ENCODE data around the gene PCSK5. TPM values are rescaled to one million over a fixed set of nuclear protein-coding genes. Genes with fewer than 3 reads are reported as not detected.

Gene PCSK5
- total RNA-seq, 2 experiments from 2014 or later, result 0.76 TPM; not detected in 1

DNA sequence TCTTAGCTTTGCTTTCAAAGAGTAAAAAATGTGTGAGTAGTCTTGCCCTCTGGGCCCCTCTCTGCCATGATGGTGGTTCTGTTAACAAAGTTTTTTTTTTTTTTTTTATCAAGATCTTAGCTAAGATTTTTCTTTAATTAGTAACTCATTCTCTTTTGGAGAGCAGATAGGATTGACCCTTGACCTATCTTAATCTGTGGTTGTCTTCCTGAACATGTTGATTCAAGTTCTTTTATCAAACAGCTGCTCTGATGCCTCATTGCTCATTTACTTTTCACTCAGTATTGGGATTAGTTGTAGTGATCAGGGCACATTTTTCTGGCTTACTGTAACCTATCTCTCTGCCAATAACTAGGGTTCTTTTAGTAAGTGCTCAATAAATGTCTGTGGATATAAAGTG, 106.3 kb downstream of the PCSK5 start:
- no TSS peak for BruUV-seq (replicated peaks)
- intact Hi-C loops (cut with micrococcal nuclease; ENCODE audit: unreplicated experiment), result no loop called here
- Histone ChIP-seq H3K4me1 (ENCODE audit: insufficient read depth, low read length, poor library complexity, severe bottlenecking) (no peaks in the 10 kb centered on the region), H3K79me2 (ENCODE audit: insufficient read depth, low read depth, low read length) (no peaks in the 10 kb centered on the region), H3K4me3 (ENCODE audit: low read depth, low read length, poor library complexity, severe bottlenecking) (no peak overlapping the region), H3K27ac (ENCODE audit: low read depth, low read length, poor library complexity, severe bottlenecking) (no peak overlapping the region), H3K9me2 (ENCODE audit: insufficient read depth, low read length) (no peaks in the 10 kb centered on the region), H3K9me3 (ENCODE audit: low read length) (no peaks in the 10 kb centered on the region), H4K20me1 (ENCODE audit: insufficient read depth, low read length) (no peaks in the 10 kb centered on the region), H2AFZ (ENCODE audit: low read length) (no peak overlapping the region), H3K36me3 (ENCODE audit: insufficient read depth, low read length) (no peaks in the 10 kb centered on the region), H3K4me2 (ENCODE audit: low read length) (no peak overlapping the region)
- CTCF ChIA-PET (ENCODE audit: unreplicated experiment), result no interaction called here
- no peak for DNase-seq (ENCODE audit: low spot score)
- POLR2A ChIA-PET, result interaction anchor here (0.6 kb wide), 1 partner anchor 379 kb away, joined by 3 read pairs; no protein-coding TSS in a partner anchor
- TF ChIP-seq, protein P1, sequence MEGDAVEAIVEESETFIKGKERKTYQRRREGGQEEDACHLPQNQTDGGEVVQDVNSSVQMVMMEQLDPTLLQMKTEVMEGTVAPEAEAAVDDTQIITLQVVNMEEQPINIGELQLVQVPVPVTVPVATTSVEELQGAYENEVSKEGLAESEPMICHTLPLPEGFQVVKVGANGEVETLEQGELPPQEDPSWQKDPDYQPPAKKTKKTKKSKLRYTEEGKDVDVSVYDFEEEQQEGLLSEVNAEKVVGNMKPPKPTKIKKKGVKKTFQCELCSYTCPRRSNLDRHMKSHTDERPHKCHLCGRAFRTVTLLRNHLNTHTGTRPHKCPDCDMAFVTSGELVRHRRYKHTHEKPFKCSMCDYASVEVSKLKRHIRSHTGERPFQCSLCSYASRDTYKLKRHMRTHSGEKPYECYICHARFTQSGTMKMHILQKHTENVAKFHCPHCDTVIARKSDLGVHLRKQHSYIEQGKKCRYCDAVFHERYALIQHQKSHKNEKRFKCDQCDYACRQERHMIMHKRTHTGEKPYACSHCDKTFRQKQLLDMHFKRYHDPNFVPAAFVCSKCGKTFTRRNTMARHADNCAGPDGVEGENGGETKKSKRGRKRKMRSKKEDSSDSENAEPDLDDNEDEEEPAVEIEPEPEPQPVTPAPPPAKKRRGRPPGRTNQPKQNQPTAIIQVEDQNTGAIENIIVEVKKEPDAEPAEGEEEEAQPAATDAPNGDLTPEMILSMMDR (conservative IDR thresholded peaks at IDR 0.05; ENCODE audit: low read length), result no peak
- no peak for TF ChIP-seq EZH2phosphoT487 (IDR thresholded peaks at IDR 0.05; ENCODE audit: borderline replicate concordance, low read depth, low read length)

DNA sequence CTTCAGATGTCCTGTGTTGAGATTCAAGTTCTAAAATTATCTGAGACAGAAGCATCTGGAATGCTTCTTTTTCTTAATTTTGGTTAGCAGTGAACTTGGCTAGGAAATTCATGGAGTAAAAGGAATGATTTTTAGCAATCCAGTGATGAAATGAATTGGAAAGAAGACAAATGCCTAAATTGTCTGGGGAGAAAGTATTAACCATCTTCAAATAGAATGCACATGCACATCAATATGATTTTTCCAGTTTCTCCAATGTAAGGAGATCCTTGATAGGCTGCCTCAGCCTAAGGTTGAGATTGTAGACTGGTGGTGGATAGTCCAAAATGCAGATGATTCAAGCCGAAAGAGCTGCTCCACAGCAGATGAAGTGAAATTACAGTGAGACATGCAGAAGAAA, 106.7 kb downstream of the PCSK5 start:
- no peaks in the 10 kb centered on the region for H3K9me2 ChIP-seq (ENCODE audit: insufficient read depth, low read length)
- DNase-seq (ENCODE audit: low spot score), result no peak
- BruUV-seq (replicated peaks), result no TSS peak
- CTCF ChIA-PET (ENCODE audit: unreplicated experiment), result no interaction called here
- intact Hi-C loops (cut with micrococcal nuclease; ENCODE audit: unreplicated experiment), result no loop called here
- H3K79me2 ChIP-seq (ENCODE audit: insufficient read depth, low read depth, low read length), result no peaks in the 10 kb centered on the region
- H3K4me2 ChIP-seq (ENCODE audit: low read length), result no peak overlapping the region
- no peak overlapping the region for H3K27ac ChIP-seq (ENCODE audit: low read depth, low read length, poor library complexity, severe bottlenecking)
- no peak overlapping the region for H2AFZ ChIP-seq (ENCODE audit: low read length)
- POLR2A ChIA-PET, result interaction anchor here (0.5 to 0.6 kb wide), 3 partner anchors 73 to 740 kb away, joined by 3 read pairs; no protein-coding TSS in a partner anchor
- no peaks in the 10 kb centered on the region for H3K4me1 ChIP-seq (ENCODE audit: insufficient read depth, low read length, poor library complexity, severe bottlenecking)
- H3K9me3 ChIP-seq (ENCODE audit: low read length), result no peaks in the 10 kb centered on the region
- no peaks in the 10 kb centered on the region for H3K36me3 ChIP-seq (ENCODE audit: insufficient read depth, low read length)
- H3K4me3 ChIP-seq (ENCODE audit: low read depth, low read length, poor library complexity, severe bottlenecking), result no peak overlapping the region
- H4K20me1 ChIP-seq (ENCODE audit: insufficient read depth, low read length), result no peaks in the 10 kb centered on the region
- TF ChIP-seq, protein P1 (conservative IDR thresholded peaks at IDR 0.05; ENCODE audit: low read length), result no peak
- no peak for TF ChIP-seq EZH2phosphoT487 (IDR thresholded peaks at IDR 0.05; ENCODE audit: borderline replicate concordance, low read depth, low read length)

DNA sequence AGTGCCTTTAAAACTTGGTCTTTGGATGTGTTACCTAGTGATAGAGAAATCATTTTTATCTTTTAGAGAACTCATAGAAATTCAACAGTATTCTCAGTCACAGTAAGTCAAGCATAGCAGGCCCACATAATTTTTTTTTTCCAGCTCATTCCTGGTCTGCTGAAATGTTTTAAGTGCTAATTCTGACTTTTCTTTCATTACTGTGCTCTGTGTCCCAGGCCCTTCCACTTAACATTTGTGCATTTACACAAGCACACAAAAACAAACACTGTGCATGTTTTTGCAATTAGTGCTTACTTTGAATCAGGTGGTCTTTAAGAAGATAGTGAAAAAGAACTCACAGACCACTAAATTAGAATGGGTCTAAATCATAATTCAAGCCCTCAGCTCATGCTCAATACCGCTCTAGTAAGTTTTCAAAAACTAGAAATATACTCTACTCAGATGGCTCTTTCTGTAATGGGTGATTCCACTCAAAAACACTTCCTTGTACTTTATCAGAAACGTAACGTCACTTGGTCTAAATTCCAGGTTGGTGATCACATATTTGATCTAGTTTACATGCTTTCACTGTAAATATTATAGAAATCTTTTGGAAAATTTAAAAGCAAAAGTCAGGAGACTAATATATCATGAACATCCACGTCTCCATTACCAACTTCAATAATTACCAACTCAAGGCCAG, 107.8 kb downstream of the PCSK5 start:
- Histone ChIP-seq H4K20me1 (ENCODE audit: insufficient read depth, low read length) (no peaks in the 10 kb centered on the region), H3K9me3 (ENCODE audit: low read length) (no peaks in the 10 kb centered on the region), H3K4me2 (ENCODE audit: low read length) (no peak overlapping the region), H3K36me3 (ENCODE audit: insufficient read depth, low read length) (no peaks in the 10 kb centered on the region), H3K79me2 (ENCODE audit: insufficient read depth, low read depth, low read length) (no peaks in the 10 kb centered on the region), H3K27ac (ENCODE audit: low read depth, low read length, poor library complexity, severe bottlenecking) (no peak overlapping the region), H3K4me3 (ENCODE audit: low read depth, low read length, poor library complexity, severe bottlenecking) (no peak overlapping the region), H2AFZ (ENCODE audit: low read length) (no peak overlapping the region), H3K9me2 (ENCODE audit: insufficient read depth, low read length) (no peaks in the 10 kb centered on the region), H3K4me1 (ENCODE audit: insufficient read depth, low read length, poor library complexity, severe bottlenecking) (no peaks in the 10 kb centered on the region)
- CTCF ChIA-PET (ENCODE audit: unreplicated experiment), result no interaction called here
- no peak for DNase-seq (ENCODE audit: low spot score)
- no TSS peak for BruUV-seq (replicated peaks)
- TF ChIP-seq EZH2phosphoT487 (IDR thresholded peaks at IDR 0.05; ENCODE audit: borderline replicate concordance, low read depth, low read length), result no peak
- TF ChIP-seq, protein P1 (conservative IDR thresholded peaks at IDR 0.05; ENCODE audit: low read length), result no peak
- POLR2A ChIA-PET, result no interaction called here
- intact Hi-C loops (cut with micrococcal nuclease; ENCODE audit: unreplicated experiment), result no loop called here

Data from OCI-LY7 (cell line).